DOHH2 (cell line): ENCODE data around the gene BCO2.

Experiments
- H3F3A ChIP-seq: fragments of 200-600 bp; sonication (generic), shearing (Covaris generic); 2 replicates; pipeline ENCODE4 v1.6.0; 2016; ENCODE audit warnings: antibody characterized with exemption, mild to moderate bottlenecking; ENCODE audit not compliant: control insufficient read depth, insufficient read depth
- H3K27ac ChIP-seq: fragments of 200-600 bp; sonication (generic); 2 replicates; pipeline ENCODE4 v1.5.1; 2014; ENCODE audit warnings: low read depth, mild to moderate bottlenecking, low read length, moderate library complexity
- H3K27me3 ChIP-seq: fragments of 200-600 bp; sonication (generic); 2 replicates; pipeline ENCODE4 v1.6.1; 2014; ENCODE audit warnings: mild to moderate bottlenecking, low read length, mixed read lengths; ENCODE audit not compliant: control insufficient read depth
- H3K36me3 ChIP-seq: fragments of 200-600 bp; sonication (generic); 2 replicates; pipeline ENCODE4 v1.6.1; 2014; ENCODE audit warnings: mild to moderate bottlenecking, low read length, moderate library complexity, mixed read lengths; ENCODE audit not compliant: control insufficient read depth
- H3K4me1 ChIP-seq: fragments of 200-600 bp; sonication (generic); 2 replicates; pipeline ENCODE4 v1.6.1; 2014; ENCODE audit warnings: mild to moderate bottlenecking, low read length, mixed read lengths; ENCODE audit not compliant: control insufficient read depth
- H3K4me2 ChIP-seq: fragments of 200-600 bp; sonication (generic); 2 replicates; pipeline ENCODE4 v1.6.0; 2014; ENCODE audit warnings: mild to moderate bottlenecking, low read length, moderate library complexity
- H3K4me3 ChIP-seq: fragments of 200-600 bp; sonication (generic); 2 replicates; pipeline ENCODE4 v1.5.1; 2014; ENCODE audit warnings: mild to moderate bottlenecking, low read length, mixed read lengths
- H3K79me2 ChIP-seq: fragments of 200-600 bp; sonication (generic); 2 replicates; pipeline ENCODE4 v1.6.1; 2014; ENCODE audit warnings: mild to moderate bottlenecking, low read length, mixed read lengths; ENCODE audit not compliant: control insufficient read depth
- H3K9me2 ChIP-seq: fragments of 200-600 bp; sonication (generic); replicated peaks from 2 replicates; pipeline ENCODE4 v1.6.1; 2014; ENCODE audit warnings: mild to moderate bottlenecking, low read length, mixed read lengths; ENCODE audit not compliant: control insufficient read depth
- H3K9me3 ChIP-seq: fragments of 200-600 bp; sonication (generic); 2 replicates; pipeline ENCODE4 v1.6.1; 2014; ENCODE audit warnings: antibody characterized with exemption, low read length, mixed read lengths; ENCODE audit not compliant: control insufficient read depth, insufficient read depth
- H4K20me1 ChIP-seq: fragments of 200-600 bp; sonication (generic); 2 replicates; pipeline ENCODE4 v1.6.0; 2014; ENCODE audit warnings: low read depth, mild to moderate bottlenecking, antibody characterized with exemption, low read length, moderate library complexity; ENCODE audit not compliant: control insufficient read depth, insufficient read depth
- EZH2phosphoT487 ChIP-seq: fragments of 200-600 bp; sonication (generic); IDR thresholded peaks from 2 replicates; pipeline ENCODE4 v1.6.1; 2017; ENCODE audit warnings: borderline replicate concordance, mild to moderate bottlenecking, antibody characterized with exemption, low read length, moderate library complexity, mixed read lengths
- TF ChIP-seq, protein P1 (sequence below): fragments of 200-600 bp; sonication (generic); IDR thresholded peaks from one replicate; pipeline ENCODE4 v1.5.1; 2014; ENCODE audit warnings: antibody characterized with exemption, mild to moderate bottlenecking, low read depth, low read length; ENCODE audit not compliant: poor library complexity, severe bottlenecking

Gene BCO2

DNA sequence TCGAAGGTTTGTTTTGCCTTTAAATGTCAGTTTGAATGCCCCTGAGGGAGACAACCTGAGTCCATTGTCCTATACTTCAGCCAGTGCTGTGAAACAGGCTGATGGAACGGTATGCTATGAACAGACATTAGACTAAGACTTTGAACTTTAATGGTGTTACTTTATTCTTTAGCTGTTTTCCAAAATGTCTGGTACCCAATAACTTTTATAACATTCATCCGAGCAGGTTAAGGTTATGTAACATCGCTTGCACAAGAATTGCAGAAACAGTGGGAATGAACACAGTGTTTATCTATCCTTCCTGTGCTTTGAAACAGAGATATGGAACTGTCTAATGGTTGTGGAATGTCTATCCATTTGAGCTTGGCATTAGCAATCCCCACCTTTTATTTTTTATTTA lies 38.4 kb downstream of the BCO2 start:
- TF ChIP-seq, protein P1, sequence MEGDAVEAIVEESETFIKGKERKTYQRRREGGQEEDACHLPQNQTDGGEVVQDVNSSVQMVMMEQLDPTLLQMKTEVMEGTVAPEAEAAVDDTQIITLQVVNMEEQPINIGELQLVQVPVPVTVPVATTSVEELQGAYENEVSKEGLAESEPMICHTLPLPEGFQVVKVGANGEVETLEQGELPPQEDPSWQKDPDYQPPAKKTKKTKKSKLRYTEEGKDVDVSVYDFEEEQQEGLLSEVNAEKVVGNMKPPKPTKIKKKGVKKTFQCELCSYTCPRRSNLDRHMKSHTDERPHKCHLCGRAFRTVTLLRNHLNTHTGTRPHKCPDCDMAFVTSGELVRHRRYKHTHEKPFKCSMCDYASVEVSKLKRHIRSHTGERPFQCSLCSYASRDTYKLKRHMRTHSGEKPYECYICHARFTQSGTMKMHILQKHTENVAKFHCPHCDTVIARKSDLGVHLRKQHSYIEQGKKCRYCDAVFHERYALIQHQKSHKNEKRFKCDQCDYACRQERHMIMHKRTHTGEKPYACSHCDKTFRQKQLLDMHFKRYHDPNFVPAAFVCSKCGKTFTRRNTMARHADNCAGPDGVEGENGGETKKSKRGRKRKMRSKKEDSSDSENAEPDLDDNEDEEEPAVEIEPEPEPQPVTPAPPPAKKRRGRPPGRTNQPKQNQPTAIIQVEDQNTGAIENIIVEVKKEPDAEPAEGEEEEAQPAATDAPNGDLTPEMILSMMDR: no peak
- no peak for TF ChIP-seq EZH2phosphoT487
- H3K4me3 ChIP-seq: no peak overlapping the region
- no peaks in the 10 kb centered on the region for H3K4me1 ChIP-seq
- H3K9me3 ChIP-seq: no peaks in the 10 kb centered on the region
- H3K9me2 ChIP-seq: no peaks in the 10 kb centered on the region
- H3K36me3 ChIP-seq: no peaks in the 10 kb centered on the region
- no peaks in the 10 kb centered on the region for H3F3A ChIP-seq
- no peaks in the 10 kb centered on the region for H4K20me1 ChIP-seq
- H3K79me2 ChIP-seq: no peaks in the 10 kb centered on the region
- no peak overlapping the region for H3K27ac ChIP-seq
- H3K27me3 ChIP-seq: peaks cover 23% of the 10 kb centered on the region
- H3K4me2 ChIP-seq: no peak overlapping the region

DNA sequence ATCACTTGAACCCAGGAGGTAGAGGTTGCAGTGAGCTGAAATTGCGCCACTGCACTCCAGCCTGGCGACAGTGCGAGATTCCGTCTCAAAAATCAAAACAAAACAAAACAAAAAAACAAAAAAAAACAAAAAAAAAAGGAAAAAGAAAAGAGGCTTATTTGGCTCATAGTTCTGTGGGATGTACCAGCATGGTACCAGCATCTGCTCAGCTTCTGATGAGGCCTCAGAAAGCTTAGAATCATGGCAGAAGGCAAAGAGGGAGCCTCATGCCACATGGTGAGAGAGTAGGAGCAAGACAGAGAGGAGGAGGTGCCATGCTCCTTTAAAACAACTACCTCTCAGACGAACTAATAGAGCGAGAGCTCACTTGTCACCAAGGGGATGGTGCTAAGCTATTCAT lies 40.3 kb downstream of the BCO2 start:
- Histone ChIP-seq H3K27me3 (peaks cover 14% of the 10 kb centered on the region), H3K4me2 (no peak overlapping the region), H3K9me3 (no peaks in the 10 kb centered on the region), H3K9me2 (no peaks in the 10 kb centered on the region), H3K36me3 (no peaks in the 10 kb centered on the region), H4K20me1 (no peaks in the 10 kb centered on the region), H3F3A (no peaks in the 10 kb centered on the region), H3K4me3 (no peak overlapping the region), H3K79me2 (no peaks in the 10 kb centered on the region), H3K27ac (no peak overlapping the region), H3K4me1 (0 out of 2 replicates have a peak, but pooled peaks cover 3% of the 10 kb centered on the region)
- TF ChIP-seq, protein P1: no peak
- no peak for TF ChIP-seq EZH2phosphoT487

- Histone ChIP-seq H3K4me1 (0 out of 2 replicates have a peak, but pooled peaks cover 3% of the 10 kb centered on the region), H3K9me3 (no peaks in the 10 kb centered on the region), H3K27me3 (peaks cover 7% of the 10 kb centered on the region; the same call in 1 of the 2 replicates), H3K36me3 (no peaks in the 10 kb centered on the region), H3K27ac (no peak overlapping the region), H3K9me2 (no peaks in the 10 kb centered on the region), H3F3A (no peaks in the 10 kb centered on the region), H4K20me1 (no peaks in the 10 kb centered on the region), H3K79me2 (no peaks in the 10 kb centered on the region), H3K4me2 (no peak overlapping the region), H3K4me3 (no peak overlapping the region)
- TF ChIP-seq, protein P1: no peak
- TF ChIP-seq EZH2phosphoT487: no peak
Observed at GRCh38 chr11:112216561-112217105, 41.3 kb downstream of the BCO2 start.
